HuH-7 (cell line): Measurements from ENCODE around the gene SYTL2.
"Not testable (repeated sequence)": the region's sequence is repeated elsewhere in the genome, so short reads cannot be mapped to it uniquely, and the experiment has no call there.

Experiments used
- DNase-seq: peaks from one replicate; pipeline ENCODE4 v3.0.0; 2011; ENCODE audit warnings: low spot score

SYTL2 gene

DNA sequence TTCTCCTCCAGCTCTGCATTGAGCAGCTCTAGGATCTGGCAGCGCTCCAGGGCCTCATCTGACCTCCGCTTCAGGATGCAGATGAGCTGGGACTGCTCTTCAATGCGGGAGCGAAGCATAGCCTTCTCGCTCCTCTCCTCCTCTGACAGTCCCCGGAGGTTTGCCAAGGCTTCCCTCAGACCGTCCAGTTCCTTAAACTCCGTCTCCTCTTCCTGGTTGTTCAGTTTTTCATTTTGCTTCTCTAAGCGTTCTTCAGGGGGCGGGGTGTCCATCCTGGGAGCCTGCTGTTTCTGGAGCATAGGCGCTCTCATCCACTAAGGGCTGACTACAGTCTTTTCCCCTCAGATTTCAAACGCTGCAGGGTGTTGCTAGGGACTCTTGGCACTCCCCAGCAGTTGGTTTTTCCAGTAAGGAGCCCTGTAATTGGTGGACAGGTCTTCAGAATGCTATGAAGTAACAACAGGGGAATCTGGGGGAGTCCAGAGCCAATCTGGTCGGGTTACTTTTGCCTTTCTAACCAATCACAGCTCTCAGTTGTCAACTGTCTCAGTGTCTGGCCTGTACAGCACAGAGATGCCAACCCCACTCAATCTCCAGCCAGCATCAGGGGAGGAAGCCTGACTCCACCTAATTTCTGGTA, 125.0 kb downstream of the SYTL2 start, which contains the start of gene CCDC89:
Gene CCDC89 (minus strand): TSS at position 376 of the 640 bp plus-strand sequence. CDS start 65 bp downstream, at position 311.
- no peak for DNase-seq

- DNase-seq, result no peak
These were observed 125.7 kb downstream of the SYTL2 start for GRCh38 chr11:85685125-85685819.

DNA sequence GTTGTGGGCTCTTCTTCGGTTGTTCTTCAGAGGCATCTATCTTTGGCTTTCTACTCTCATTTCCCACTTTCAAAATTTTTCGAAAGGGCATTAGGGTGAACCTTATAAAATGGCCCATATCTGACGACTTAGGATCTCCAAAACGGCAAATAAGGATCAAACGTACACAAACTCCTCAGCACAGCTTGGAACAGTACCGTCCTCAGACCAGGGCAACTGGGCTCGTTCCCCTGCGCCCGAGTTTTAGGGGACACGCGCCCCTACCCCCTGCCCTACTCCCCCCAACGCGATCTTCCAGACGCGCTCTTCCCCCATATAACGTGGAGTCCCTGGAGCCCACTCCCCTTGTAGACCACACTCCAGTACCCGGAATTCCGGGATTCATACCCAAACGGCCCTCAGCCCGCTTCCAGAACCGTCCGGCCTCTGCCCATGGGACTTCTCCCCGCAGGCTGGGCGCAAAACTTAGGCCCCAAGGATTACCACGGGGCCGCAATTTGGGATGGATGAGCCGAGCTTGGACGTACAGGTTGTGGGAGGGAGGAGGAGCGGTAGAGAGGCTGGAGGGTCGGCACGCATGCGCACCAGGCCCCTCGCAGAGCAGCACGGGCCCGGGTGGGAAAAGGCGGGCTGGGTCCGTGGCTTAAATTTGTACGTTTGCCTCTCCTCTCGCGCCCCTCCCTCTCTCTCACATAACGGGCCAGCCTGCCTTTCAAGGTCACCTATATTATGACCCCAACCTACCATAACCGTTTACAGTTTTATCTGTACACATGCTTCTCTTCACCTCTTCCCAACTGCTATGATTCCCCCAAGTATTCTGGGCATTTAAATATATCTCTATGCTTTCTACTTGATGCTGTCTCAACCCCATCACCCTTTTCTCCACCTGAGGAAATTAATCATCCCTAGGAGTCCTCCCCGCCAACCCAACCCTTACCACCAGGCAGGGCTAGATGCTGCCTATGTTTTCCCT, 128.3 kb downstream of the SYTL2 start:
- DNase-seq, result peak; percentile 84

- no peak for DNase-seq
These were observed 130.0 kb downstream of the SYTL2 start for GRCh38 chr11:85680897-85681296.

GRCh38 chr11:85679576-85679975, 131.4 kb downstream of the SYTL2 start:
- no peak for DNase-seq

- DNase-seq, result no peak
These were observed 137.5 kb downstream of the SYTL2 start for GRCh38 chr11:85673393-85673792.

DNA sequence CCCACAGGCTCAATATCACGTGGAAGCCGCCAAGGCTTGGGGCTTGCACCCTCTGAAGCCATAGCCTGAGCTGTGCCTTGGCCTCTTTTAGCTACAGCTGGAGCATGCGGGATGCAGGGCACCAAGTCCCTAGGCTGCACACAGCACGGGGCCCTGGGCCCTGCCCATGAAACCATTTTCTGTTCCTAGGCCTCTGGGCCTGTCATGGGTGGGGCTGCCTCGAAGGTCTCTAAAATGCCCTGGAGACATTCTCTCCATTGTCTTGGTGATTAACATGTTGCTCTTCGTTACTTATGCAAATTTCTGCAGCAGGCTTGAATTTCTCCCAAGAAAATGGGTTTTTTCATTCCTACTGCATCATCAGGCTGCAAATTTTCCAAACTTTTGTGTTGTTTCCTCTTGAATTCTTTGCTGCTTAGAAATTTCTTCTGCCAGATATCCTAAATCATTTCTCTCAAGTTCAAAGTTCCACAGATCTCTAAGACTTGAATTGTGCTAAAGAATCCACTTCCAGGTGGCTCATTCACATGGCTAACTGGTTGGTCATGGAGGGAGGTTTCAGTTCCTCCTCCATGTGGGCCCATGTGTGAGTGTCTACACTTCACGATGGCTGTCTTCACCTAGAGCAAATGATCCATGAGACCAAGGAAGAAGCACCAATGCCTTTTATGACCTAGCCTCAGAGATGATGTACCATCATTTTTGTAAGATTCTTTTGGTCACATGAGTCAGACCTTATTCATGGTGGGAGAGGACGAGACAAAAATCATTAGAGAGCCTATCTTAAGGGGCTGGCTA, 138.6 kb downstream of the SYTL2 start:
- DNase-seq, result no peak

- not testable (repeated sequence) for DNase-seq
These were observed 139.8 kb downstream of the SYTL2 start for GRCh38 chr11:85670949-85671663.

- no peak for DNase-seq
These were observed 142.8 kb downstream of the SYTL2 start for GRCh38 chr11:85668157-85668556.

- no peak for DNase-seq
These were observed 144.3 kb downstream of the SYTL2 start for GRCh38 chr11:85666687-85667086.

DNA sequence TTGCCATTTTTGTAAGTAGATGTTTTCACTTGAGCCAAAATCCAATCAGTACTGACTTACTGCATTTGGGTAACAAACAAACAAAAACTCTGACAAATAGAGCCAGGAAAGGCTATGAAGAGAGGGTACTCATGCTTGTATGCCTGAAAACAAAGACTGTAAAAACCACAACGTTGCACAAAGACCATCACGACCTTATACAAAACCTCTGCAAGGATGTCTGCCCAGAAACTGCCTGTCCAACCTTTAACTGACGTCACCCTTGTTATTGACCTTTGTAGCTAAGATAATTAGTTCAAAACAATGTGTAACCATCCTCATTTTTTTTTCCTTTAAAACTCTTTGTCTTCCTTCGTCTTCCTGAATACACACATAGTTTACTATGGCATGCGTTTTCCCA, 145.2 kb downstream of the SYTL2 start:
- no peak for DNase-seq

- peak; percentile 84 for DNase-seq
These were observed 146.1 kb downstream of the SYTL2 start, which contains the start of gene CREBZF for GRCh38 chr11:85664615-85665481. TSS of gene CREBZF (minus strand) at chr11:85665129. CDS start at chr11:85664875, 254 bp downstream.

DNA sequence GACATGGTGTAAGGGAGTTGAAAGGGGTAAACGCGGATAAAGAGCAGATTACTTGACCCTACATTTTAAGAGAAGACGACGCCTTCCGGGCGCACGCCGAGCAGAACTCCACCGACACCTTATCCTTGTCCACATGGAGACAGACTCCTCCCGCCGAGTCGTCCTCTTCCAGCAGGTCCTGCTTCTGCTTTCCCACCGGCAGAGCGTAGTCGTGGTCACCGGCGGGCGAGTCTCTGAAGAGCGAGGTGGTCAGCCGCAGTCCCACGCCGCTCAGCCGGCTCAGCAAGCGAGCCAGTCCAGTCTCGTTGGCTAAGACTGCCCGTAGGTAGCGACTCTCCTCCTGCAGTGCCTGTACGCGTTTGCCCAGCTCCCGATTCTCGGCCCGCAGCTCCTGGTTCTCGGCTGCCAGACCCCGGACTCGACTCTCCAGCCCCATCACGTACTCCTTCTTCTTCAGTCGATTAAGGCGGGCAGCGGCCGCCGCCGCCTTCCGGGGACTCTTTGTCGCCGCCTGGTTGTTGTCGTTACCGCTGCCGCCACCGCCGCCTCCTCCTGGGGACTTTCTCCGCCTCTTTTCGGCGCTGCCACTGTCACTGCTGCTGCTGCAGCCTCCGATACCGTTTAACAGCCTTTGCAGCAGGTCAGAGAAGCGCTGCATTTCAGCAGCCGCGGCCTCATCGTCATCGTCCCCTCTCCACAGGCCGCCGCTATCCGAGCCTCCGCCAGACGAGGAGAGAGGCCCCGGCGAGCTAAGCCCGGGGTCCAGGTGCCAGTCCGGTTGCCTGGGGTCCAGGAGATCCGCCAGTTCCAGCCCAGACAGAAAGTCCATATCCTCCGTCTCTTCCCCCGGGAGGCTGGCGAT, 147.0 kb downstream of the SYTL2 start:
- DNase-seq, result peak; percentile 46

DNA sequence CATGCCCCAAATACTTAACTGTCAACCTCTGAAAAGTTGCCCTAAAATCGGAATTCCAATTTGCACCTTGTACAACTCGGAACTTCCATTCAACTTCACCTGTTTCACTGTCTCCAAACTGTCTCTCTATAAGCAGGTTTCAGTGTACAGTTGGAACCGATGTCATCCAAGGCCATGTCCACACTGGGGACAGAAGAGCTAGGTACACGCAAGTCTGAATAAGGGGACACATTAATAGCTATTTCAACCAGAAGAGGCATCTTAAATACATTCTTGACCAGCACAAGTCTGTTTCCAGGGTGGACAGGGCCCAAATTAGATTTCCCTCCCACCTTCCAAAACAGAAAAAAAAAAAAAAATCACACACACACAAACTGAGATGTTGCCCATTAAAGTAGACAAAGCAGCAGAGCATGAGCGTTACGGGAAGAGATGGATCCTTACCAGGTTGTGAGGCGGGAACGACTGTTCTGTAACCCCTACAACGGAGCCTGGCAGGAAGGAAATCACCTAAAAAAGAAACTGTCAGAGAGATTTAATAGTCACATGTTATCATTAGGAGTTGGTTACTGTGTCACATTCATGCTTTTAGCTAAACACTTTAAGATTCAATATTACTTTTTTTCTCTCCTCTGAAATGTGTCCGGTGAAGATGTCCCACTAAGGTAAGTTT, 147.7 kb downstream of the SYTL2 start:
- no peak for DNase-seq

DNA sequence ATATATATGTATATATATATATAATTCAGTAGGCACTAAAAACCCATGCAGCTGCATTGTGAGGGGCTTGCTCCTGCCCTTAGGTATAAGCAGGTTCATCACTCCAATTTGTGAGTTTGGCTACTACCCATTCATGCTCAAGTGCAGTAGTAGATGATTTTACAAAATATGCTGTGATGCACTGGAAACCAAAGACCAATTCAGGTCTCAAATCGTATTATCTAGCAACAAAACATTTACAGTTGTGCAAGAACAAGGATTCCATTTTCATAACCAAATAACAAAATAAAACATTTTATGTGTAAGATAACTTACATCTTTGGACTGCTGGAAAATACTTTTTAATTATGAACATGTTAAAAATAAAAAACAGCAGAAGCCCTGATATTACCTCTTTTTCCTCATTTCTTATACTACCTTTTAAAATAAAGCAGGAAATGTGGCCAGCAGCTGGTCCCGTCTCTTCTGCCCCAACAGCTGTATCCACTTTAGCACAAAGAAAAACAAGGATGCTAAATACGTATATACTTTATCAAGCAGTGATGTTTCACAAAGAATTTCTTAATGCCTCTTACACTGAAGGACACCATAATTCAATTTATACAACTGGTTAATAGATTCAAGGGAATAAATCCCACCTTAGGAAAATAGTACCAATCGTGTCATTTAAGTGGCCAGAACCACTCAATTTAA, 148.8 kb downstream of the SYTL2 start:
- DNase-seq, result no peak

- no peak for DNase-seq
These were observed 152.8 kb downstream of the SYTL2 start for GRCh38 chr11:85658180-85658579.

DNA sequence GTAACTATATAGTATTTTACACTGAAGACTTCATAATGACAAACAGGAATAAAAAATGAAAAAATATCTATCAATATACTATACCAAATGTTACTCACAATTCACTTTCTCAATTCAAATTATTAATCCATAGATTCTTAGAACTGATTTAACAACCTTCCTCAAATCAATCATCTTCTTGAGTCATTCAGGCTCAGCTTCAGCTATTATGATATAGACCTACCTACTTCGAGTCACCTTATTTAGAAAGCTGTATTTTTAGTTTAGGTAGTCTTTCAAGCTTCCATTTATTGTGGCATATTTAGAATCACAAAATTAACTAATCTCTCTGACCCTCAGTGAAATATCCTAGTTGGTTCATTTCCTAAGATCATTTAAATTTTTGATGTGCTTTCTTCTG, 154.2 kb downstream of the SYTL2 start:
- DNase-seq, result no peak

DNA sequence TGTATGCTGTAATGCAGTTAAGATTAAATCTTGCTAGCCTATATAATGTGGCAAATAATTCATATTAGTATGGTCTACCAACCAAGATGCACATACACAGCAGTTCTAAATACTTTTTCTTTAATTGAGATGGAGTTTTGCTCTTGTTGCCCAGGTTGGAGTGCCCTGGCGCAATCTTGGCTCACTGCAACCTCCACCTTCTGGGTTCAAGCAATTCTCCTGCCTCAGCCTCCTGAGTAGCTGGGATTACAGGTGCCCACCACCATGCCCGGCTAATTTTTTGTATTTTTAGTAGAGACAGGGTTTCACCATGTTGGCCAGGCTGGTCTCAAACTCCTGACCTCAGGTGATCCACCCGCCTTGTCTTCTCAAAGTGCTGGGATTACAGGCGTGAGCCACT, 156.6 kb downstream of the SYTL2 start:
- DNase-seq, result not testable (repeated sequence)
